SIG-M5 treated with dmso at 0.1 percent for 504 hours (cell line): ENCODE data around the gene PPP3CA.
A peak's percentile ranks its signal among the peaks of the same experiment; 100 is the strongest.

ENCODE experiments used
- DNase-seq: peaks from one replicate; lab custom pipeline; 2025; ENCODE audit not compliant: unreplicated experiment; lab: John Stamatoyannopoulos, UW

PPP3CA gene

GRCh38 chr4:101347267-101347556 is at the start of gene PPP3CA:
PPP3CA (minus strand) TSS chr4:101347526.
- DNase-seq, result no peak

GRCh38 chr4:101393256-101393655 is 45.9 kb upstream of the PPP3CA start:
- DNase-seq, result no peak

GRCh38 chr4:101370663-101371210 is 23.4 kb upstream of the PPP3CA start:
- no peak for DNase-seq

GRCh38 chr4:101367201-101367600 is 19.9 kb upstream of the PPP3CA start:
- no peak for DNase-seq

GRCh38 chr4:101366331-101366730 is 19.0 kb upstream of the PPP3CA start:
- DNase-seq, result no peak

- DNase-seq, result no peak
Observed at GRCh38 chr4:101357751-101358150, 10.4 kb upstream of the PPP3CA start.

- DNase-seq, result no peak
Observed at GRCh38 chr4:101356928-101357327, 9.6 kb upstream of the PPP3CA start.

- DNase-seq, result no peak
Observed at GRCh38 chr4:101355767-101356702, 8.7 kb upstream of the PPP3CA start.

- DNase-seq, result no peak
Observed at GRCh38 chr4:101355246-101355645, 7.9 kb upstream of the PPP3CA start.

- DNase-seq, result no peak
Observed at GRCh38 chr4:101349801-101350064, 2.4 kb upstream of the PPP3CA start.

GRCh38 chr4:101348995-101349800 is 1.9 kb upstream of the PPP3CA start:
- no peak for DNase-seq

- no peak for DNase-seq
Observed at GRCh38 chr4:101348367-101348827, 1.1 kb upstream of the PPP3CA start.

- DNase-seq, result peak; percentile 88
Observed at GRCh38 chr4:101347557-101348366, 436 bp upstream of the PPP3CA start.

GRCh38 chr4:101346351-101347266 is 717 bp downstream of the PPP3CA start:
- peak; percentile 78 for DNase-seq

GRCh38 chr4:101345596-101346350 is 1.6 kb downstream of the PPP3CA start:
- DNase-seq, result peak; percentile 68

- DNase-seq, result peak; percentile 61
Observed at GRCh38 chr4:101345271-101345595, 2.1 kb downstream of the PPP3CA start.

GRCh38 chr4:101339332-101339731 is 8.0 kb downstream of the PPP3CA start:
- DNase-seq, result no peak

- DNase-seq, result no peak
Observed at GRCh38 chr4:101337688-101338087, 9.6 kb downstream of the PPP3CA start.

GRCh38 chr4:101334963-101335572 is 12.3 kb downstream of the PPP3CA start:
- DNase-seq, result no peak
